ENCODE measurements around the gene CA12.

CA12 gene

DNA sequence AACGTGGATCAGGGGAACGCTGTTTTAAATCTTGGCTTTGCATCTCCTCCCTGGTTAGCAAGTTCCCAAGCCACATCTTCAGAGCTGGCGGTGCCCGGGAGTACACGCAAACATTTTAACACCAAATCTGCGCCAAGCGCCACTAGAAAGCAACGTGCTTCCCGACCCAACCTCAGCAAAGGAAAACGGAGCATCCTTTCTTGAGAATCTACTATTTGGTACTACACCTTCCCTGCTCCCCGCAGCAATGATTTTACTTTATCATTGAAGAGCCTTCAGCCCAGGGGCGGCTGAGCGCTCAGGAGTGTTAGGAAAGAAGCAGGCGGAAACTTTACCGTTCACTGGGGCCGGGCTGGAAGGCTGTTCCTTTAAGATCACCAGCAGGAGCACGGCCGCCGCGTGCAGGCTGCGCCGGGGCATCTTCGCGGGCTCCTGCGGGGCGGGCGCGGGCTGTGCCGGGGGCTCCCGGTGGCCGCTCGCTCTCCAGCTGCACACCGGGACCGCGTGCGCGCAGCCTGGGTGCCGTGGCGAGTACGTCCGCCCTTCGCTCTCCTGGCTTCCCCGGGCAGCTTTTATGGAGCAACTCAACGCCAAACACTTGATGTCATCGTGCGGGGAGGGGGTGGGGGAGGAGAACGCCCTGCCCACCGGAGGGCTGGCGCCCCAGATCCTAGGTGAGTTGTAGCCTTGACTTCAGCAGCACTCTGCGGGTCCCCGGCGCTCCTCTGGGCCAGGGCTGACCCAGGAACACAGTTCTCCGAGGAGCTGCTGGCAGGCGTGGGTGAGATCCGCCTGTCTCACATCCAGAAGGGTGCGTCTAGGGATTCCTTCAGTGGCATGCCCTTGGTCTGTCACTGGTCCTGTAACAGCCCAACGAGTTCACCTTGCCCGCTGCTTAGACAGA is at the start of gene CA12:
CA12 (minus strand) TSS at position 546 of the 904 bp plus-strand sequence; CDS start at position 420, 126 bp downstream.
- TF ChIP-seq, protein P1, sequence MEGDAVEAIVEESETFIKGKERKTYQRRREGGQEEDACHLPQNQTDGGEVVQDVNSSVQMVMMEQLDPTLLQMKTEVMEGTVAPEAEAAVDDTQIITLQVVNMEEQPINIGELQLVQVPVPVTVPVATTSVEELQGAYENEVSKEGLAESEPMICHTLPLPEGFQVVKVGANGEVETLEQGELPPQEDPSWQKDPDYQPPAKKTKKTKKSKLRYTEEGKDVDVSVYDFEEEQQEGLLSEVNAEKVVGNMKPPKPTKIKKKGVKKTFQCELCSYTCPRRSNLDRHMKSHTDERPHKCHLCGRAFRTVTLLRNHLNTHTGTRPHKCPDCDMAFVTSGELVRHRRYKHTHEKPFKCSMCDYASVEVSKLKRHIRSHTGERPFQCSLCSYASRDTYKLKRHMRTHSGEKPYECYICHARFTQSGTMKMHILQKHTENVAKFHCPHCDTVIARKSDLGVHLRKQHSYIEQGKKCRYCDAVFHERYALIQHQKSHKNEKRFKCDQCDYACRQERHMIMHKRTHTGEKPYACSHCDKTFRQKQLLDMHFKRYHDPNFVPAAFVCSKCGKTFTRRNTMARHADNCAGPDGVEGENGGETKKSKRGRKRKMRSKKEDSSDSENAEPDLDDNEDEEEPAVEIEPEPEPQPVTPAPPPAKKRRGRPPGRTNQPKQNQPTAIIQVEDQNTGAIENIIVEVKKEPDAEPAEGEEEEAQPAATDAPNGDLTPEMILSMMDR (IDR thresholded peaks at IDR 0.05; ENCODE audit: low read depth, low read length): no peak
- peak within 1 kb of the TSS; percentile 60 for H3K4me3 ChIP-seq (ENCODE audit: low read depth, low read length)

DNA sequence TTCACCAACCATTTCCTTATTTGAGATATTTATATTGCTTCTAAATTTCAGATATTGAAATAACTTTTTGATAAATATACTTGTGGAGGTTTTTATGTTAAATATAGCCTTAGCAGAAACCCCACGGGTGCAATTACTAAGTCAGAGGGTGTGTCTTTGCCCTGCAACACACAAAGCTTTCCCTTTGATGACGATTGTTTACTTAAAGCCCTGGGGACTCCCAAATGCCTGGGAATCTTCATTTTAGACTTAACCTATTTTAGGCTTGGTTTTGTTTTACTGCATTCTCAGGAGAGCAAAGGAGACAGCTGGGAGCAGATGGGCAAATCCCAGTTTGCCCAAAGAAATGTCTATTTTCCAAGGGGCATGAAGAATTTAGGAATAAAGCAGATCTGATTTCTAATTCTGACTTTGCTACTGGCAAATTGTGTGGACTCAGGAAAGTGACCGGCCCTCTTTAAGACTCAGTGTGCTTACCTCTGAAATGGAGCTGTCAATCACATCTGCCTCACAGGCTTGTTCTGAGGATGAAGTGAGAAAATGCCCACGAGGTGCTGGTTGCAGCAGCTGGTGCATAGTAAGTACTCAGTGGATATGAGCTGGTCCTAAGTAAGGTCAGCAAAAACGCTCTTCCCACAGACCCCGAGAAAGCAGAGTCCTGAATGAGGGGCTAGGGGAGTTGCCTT is 49.3 kb upstream of the CA12 start:
- no peak overlapping the region for H3K4me3 ChIP-seq (ENCODE audit: low read depth, low read length)
- TF ChIP-seq, protein P1 (IDR thresholded peaks at IDR 0.05; ENCODE audit: low read depth, low read length): no peak

DNA sequence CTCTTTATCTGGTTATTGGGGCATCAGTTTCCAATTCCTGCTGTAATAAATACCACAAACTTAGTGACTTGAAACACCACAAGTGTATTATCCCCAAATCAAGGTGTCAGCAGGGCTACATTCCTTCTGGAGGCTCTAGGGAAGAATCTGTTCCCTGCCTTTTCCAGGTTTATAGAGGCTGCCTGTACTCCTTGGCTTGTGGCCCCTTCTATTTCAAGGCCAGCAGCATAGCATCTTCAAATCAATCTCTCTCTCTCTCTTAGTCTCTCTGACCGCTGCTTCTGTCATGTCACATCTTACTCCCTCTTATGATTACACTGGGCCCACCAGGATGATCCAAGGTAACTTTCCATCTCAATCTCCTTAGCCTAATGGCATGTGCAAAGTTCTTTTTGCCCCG is 44.9 kb upstream of the CA12 start:
- TF ChIP-seq, protein P1 (IDR thresholded peaks at IDR 0.05; ENCODE audit: low read depth, low read length): no peak
- H3K4me3 ChIP-seq (ENCODE audit: low read depth, low read length): no peak overlapping the region

DNA sequence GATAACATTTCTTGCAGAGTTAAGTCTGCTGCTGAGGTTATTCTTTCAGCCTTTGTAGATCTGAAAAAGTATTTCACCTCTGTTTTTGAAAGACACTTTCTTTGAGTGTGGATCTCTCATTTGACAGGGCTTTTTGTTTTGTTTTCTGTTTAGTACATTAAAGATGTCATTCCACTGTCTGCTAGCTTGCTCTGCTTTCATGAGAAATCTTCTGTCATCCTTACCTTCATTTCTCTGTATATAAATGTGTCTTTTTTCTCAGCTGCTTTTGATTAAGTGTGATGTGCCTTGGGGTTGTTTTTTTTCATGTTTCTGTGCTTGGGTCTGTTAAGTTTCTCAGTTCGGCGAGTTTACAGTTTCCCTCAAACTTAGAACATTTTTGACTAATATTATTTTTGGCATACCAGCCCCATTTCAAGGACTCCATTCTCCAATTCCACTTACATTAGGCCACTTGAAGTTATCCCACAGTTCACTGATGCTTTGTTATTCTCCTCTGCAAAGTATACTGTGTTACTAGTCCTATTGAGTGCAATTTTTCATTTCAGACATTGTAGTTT is 43.9 kb upstream of the CA12 start:
- TF ChIP-seq, protein P1 (IDR thresholded peaks at IDR 0.05; ENCODE audit: low read depth, low read length): no peak
- H3K4me3 ChIP-seq (ENCODE audit: low read depth, low read length): no peak overlapping the region

DNA sequence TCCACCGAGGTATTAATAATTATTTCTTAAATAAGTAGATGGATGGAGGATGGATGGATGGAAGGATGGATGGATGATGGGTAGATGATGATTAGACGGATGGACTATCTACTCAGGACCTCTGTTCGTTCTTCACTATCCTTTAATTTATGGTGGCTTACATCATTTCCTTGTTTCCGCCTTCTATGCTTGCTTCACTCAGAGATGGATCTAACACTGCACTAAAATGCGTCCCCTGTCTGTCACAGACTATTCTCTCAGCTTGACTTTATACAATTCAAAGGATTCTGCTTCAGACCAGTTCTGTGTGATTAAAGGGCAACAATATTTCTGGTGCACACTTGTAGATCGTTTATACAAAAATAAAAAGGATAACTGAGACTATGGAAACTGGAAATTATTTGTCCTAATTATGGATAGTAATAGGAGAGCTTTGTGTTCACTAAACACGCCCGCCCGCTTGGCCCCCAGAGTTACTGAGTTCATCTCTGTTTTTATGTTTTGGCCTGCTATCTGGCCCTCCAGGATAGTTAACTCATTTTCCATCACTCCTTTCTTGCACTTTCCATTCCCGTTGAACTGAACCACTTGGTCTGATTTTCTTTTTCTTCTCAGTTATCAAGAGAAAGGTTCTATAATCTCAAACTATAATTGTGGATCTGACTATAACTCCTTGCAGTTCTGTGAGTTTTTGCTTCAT is 41.4 kb upstream of the CA12 start:
- no peak overlapping the region for H3K4me3 ChIP-seq (ENCODE audit: low read depth, low read length)
- TF ChIP-seq, protein P1 (IDR thresholded peaks at IDR 0.05; ENCODE audit: low read depth, low read length): no peak

DNA sequence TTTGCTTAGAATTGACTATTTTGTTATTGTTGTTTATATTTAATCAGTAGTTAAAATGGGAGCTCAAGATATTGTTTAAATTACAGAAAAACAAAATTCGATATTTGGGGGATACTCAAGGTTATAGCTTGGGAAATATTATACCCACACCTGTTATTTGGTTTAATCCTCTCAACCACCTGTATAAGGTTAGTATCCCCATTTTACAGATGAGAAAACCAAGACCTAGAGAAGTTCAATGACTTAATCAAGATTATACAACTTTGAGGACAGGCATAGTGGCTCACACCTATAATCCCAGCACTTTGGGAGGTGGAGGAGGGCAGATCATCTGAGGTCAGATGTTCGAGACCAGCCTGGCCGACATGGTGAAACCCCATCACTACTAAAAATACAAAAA is 39.8 kb upstream of the CA12 start:
- TF ChIP-seq, protein P1 (IDR thresholded peaks at IDR 0.05; ENCODE audit: low read depth, low read length): no peak
- no peak overlapping the region for H3K4me3 ChIP-seq (ENCODE audit: low read depth, low read length)

All from WI38 (cell line).